ENCODE data around the gene DPM3.

Gene DPM3

GRCh38 chr1:155171836-155172731, 31.8 kb upstream of the DPM3 start:
- Histone ChIP-seq H2AFZ (ENCODE audit: low read length) (peak overlapping the region; percentile 98), H3K9ac (ENCODE audit: low read depth, low read length, poor library complexity, severe bottlenecking) (peak overlapping the region; percentile 94), H3K27me3 (ENCODE audit: insufficient read depth, low read length, poor library complexity, severe bottlenecking) (no peaks in the 10 kb centered on the region), H3F3A (ENCODE audit: low read depth) (peaks cover 5% of the 10 kb centered on the region), H3K4me1 (ENCODE audit: insufficient read depth, low read length, poor library complexity, severe bottlenecking) (peaks cover 30% of the 10 kb centered on the region), H3K4me3 (ENCODE audit: low read length, poor library complexity, severe bottlenecking) (peak overlapping the region; percentile 86), H3K9me2 (replicated peaks; ENCODE audit: low read depth, low read length) (no peaks in the 10 kb centered on the region), H3K9me3 (ENCODE audit: insufficient read depth, low read depth, low read length) (no peaks in the 10 kb centered on the region), H4K20me1 (ENCODE audit: insufficient read depth, low read length, poor library complexity, severe bottlenecking) (no peaks in the 10 kb centered on the region), H3K4me2 (ENCODE audit: low read depth, low read length, poor library complexity, severe bottlenecking) (peak overlapping the region; percentile 92), H3K79me2 (ENCODE audit: insufficient read depth, low read length) (peaks cover 19% of the 10 kb centered on the region), H3K36me3 (ENCODE audit: insufficient read depth, low read length) (no peaks in the 10 kb centered on the region)
- TF ChIP-seq EZH2phosphoT487 (IDR thresholded peaks at IDR 0.05; ENCODE audit: borderline replicate concordance) (no peak), CTCF (conservative IDR thresholded peaks at IDR 0.05; ENCODE audit: low read length) (no peak)

GRCh38 chr1:155170806-155171205, 30.5 kb upstream of the DPM3 start:
- TF ChIP-seq CTCF (conservative IDR thresholded peaks at IDR 0.05; ENCODE audit: low read length) (no peak), EZH2phosphoT487 (IDR thresholded peaks at IDR 0.05; ENCODE audit: borderline replicate concordance) (no peak)
- Histone ChIP-seq H3K36me3 (ENCODE audit: insufficient read depth, low read length) (no peaks in the 10 kb centered on the region), H3K9ac (ENCODE audit: low read depth, low read length, poor library complexity, severe bottlenecking) (no peak overlapping the region), H3K4me2 (ENCODE audit: low read depth, low read length, poor library complexity, severe bottlenecking) (no peak overlapping the region), H3K79me2 (ENCODE audit: insufficient read depth, low read length) (peaks cover 19% of the 10 kb centered on the region), H3K4me1 (ENCODE audit: insufficient read depth, low read length, poor library complexity, severe bottlenecking) (peaks cover 20% of the 10 kb centered on the region), H3K9me2 (replicated peaks; ENCODE audit: low read depth, low read length) (no peaks in the 10 kb centered on the region), H3K4me3 (ENCODE audit: low read length, poor library complexity, severe bottlenecking) (no peak overlapping the region), H4K20me1 (ENCODE audit: insufficient read depth, low read length, poor library complexity, severe bottlenecking) (no peaks in the 10 kb centered on the region), H2AFZ (ENCODE audit: low read length) (no peak overlapping the region), H3K27me3 (ENCODE audit: insufficient read depth, low read length, poor library complexity, severe bottlenecking) (no peaks in the 10 kb centered on the region), H3F3A (ENCODE audit: low read depth) (no peaks in the 10 kb centered on the region), H3K9me3 (ENCODE audit: insufficient read depth, low read depth, low read length) (no peaks in the 10 kb centered on the region)

DNA sequence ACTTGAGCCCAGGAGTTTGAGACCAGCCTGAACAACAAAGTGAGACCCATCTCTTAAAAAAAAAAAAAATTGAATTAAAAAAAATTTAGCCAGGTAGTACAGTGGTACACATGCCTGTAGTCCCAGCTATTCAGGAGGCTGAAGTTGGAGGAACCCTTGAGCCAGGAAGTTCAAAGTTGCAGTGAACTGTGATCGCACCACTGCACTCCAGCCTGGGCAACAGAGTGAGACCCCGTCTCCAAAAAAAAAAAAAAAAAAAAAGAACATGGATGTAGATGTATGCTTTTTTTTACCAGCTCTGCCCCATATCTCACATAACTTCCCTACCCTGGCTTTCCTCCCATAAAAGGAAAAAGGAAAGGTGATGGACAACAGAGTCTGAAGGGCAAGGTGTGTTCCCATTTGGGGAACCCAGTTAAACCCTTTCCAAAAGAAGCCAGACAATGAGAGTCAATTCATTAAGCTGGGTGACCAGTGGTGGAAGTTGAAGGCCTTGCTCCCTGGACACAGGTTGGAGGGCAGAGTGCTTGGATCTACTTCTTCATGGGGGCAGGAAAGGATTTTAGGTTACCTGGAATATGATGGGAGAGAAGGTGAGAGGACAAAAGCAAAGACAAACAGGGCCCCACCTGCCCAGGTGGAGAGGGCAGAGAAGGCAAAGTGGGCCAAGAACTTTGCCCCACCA, 29.9 kb upstream of the DPM3 start:
- Histone ChIP-seq H4K20me1 (ENCODE audit: insufficient read depth, low read length, poor library complexity, severe bottlenecking) (no peaks in the 10 kb centered on the region), H2AFZ (ENCODE audit: low read length) (no peak overlapping the region), H3K36me3 (ENCODE audit: insufficient read depth, low read length) (no peaks in the 10 kb centered on the region), H3K27me3 (ENCODE audit: insufficient read depth, low read length, poor library complexity, severe bottlenecking) (no peaks in the 10 kb centered on the region), H3F3A (ENCODE audit: low read depth) (no peaks in the 10 kb centered on the region), H3K9me3 (ENCODE audit: insufficient read depth, low read depth, low read length) (no peaks in the 10 kb centered on the region), H3K9ac (ENCODE audit: low read depth, low read length, poor library complexity, severe bottlenecking) (no peak overlapping the region), H3K4me1 (ENCODE audit: insufficient read depth, low read length, poor library complexity, severe bottlenecking) (peaks cover 20% of the 10 kb centered on the region), H3K4me3 (ENCODE audit: low read length, poor library complexity, severe bottlenecking) (no peak overlapping the region), H3K9me2 (replicated peaks; ENCODE audit: low read depth, low read length) (no peaks in the 10 kb centered on the region), H3K4me2 (ENCODE audit: low read depth, low read length, poor library complexity, severe bottlenecking) (no peak overlapping the region), H3K79me2 (ENCODE audit: insufficient read depth, low read length) (peaks cover 19% of the 10 kb centered on the region)
- TF ChIP-seq CTCF (conservative IDR thresholded peaks at IDR 0.05; ENCODE audit: low read length) (no peak), EZH2phosphoT487 (IDR thresholded peaks at IDR 0.05; ENCODE audit: borderline replicate concordance) (no peak)
